ENCODE measurements around the gene TMEM161B.

The TMEM161B gene

DNA sequence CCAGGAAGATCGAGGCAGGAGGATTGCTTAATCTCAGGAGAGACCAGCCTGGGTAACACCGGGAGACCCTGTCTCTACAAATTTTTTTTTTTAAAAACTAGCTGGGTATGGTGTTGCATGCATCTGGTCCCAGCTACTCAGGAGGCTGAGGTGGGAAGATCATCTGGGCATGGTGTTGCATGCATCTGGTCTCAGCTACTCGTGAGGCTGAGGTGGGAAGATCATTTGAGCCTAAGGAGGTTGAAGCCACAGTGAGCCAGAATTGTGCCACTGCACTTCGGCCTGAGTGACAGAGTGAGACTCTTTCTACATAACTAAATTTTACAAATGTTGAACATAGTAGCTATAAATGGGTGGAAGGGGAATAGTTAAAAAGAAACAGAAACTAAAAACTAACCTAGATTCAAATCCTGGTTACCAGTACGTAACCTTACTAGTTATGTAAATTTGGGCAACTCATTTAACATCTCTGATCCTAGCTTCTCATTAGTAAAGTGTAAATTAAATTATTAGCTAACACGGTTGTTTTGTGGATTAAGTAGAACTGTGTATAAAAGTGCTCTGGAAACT is 41.7 kb downstream of the TMEM161B start:
- TF ChIP-seq CTCF (IDR thresholded peaks at IDR 0.05; ENCODE audit: low read depth, low read length), result no peak
- no peak for DNase-seq (ENCODE audit: low read depth, low spot score)
- H3K4me3 ChIP-seq (ENCODE audit: low read depth, low read length), result no peak overlapping the region
- in situ Hi-C loops (cut with HindIII; ENCODE audit: low sequenced_read_pairs), result no loop called here

GRCh38 chr5:88214655-88215054 is 54.0 kb downstream of the TMEM161B start:
- no peak for TF ChIP-seq CTCF (IDR thresholded peaks at IDR 0.05; ENCODE audit: low read depth, low read length)

DNA sequence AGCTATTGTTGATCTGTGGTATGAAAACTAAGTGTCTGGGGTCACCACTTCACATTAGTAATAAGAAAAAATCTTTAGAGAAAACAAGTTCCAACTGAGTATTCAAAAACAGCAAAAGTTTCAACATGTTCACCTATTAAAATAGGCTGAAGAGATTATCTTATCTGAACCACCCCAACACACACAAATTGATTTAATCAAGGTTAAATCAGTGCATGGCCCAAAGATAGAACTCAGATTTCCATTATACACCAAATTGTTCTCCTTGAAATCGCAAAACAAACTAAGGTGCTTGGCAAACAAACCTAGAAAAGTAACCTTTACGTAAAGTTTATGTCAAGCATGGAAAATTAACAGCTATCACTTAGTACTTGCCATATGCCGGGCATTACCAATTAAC is 61.1 kb downstream of the TMEM161B start:
- no peak for DNase-seq (ENCODE audit: low read depth, low spot score)
- no peak overlapping the region for H3K4me3 ChIP-seq (ENCODE audit: low read depth, low read length)
- TF ChIP-seq CTCF (IDR thresholded peaks at IDR 0.05; ENCODE audit: low read depth, low read length), result no peak
- in situ Hi-C loops (cut with HindIII; ENCODE audit: low sequenced_read_pairs), result no loop called here

More at GRCh38 chr5:88214655-88215054, 54.0 kb downstream of the TMEM161B start:
- no peak overlapping the region for H3K4me3 ChIP-seq (ENCODE audit: low read depth, low read length)
- no peak for DNase-seq (ENCODE audit: low read depth, low spot score)
- in situ Hi-C loops (cut with HindIII; ENCODE audit: low sequenced_read_pairs), result no loop called here

GRCh38 chr5:88203981-88204750 is 64.5 kb downstream of the TMEM161B start:
- no peak overlapping the region for H3K4me3 ChIP-seq (ENCODE audit: low read depth, low read length)
- no peak for TF ChIP-seq CTCF (IDR thresholded peaks at IDR 0.05; ENCODE audit: low read depth, low read length)
- in situ Hi-C loops (cut with HindIII; ENCODE audit: low sequenced_read_pairs), result no loop called here
- peak; percentile 80 for DNase-seq (ENCODE audit: low read depth, low spot score)

DNA sequence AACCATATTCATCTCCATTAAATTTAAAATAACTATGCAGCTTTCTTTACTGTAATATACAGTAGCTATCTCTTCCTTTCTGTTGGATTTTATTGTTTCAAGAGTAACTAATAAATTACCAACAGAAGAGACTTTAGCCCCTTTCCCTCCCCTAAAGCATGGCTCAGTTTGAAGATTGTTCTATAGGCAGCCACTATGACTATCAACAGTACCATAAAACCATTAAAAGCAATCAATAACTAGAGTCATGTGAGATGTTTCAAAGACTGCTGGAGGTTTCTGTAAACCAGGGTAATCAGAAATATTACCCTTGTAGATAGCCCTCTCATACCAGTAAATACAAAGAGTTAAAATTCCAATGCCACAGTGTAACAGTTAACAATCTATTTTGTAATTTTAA is 73.0 kb downstream of the TMEM161B start:
- in situ Hi-C loops (cut with HindIII; ENCODE audit: low sequenced_read_pairs), result no loop called here
- no peak for TF ChIP-seq CTCF (IDR thresholded peaks at IDR 0.05; ENCODE audit: low read depth, low read length)
- DNase-seq (ENCODE audit: low read depth, low spot score), result no peak
- H3K4me3 ChIP-seq (ENCODE audit: low read depth, low read length), result no peak overlapping the region

DNA sequence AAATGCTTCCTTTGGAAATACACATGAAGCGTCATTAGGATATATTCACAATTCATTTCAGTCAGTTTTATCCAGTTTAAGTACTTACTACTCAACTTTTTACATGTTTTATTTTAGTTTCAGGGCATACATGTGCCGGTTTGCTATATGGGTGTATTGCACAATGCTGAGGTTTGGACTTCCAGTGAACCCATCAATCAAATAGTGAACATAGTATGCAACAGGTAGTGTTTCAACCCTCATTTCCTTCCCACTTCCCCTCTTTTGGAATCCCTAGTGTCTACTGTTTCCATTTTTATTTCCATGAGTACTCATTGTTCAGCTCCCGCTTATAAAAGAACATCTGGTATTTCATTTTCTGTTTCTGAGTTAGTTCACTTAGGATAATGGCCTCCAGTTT is 74.7 kb downstream of the TMEM161B start:
- in situ Hi-C loops (cut with HindIII; ENCODE audit: low sequenced_read_pairs), result no loop called here
- no peak overlapping the region for H3K4me3 ChIP-seq (ENCODE audit: low read depth, low read length)
- no peak for DNase-seq (ENCODE audit: low read depth, low spot score)
- TF ChIP-seq CTCF (IDR thresholded peaks at IDR 0.05; ENCODE audit: low read depth, low read length), result no peak

Measured in astrocyte of the spinal cord (primary cell).